Stimulated activated CD4-positive, alpha-beta T cell treated with anti-CD3 and anti-CD28 coated beads, Interleukin-1b, Interleukin-23, amount 100 ng/mL, for 1 hour (primary cell): ENCODE measurements around the gene SLC26A8.
"Not testable (repeated sequence)": the region's sequence is repeated elsewhere in the genome, so short reads cannot be mapped to it uniquely, and the experiment has no call there.

ENCODE experiments used
- DNase-seq, 2 donors: peaks; one replicate each; pipeline ENCODE4 v3.0.0-alpha.2; 2020; ENCODE audit warnings: low read depth in 2 of 2

Gene SLC26A8

DNA sequence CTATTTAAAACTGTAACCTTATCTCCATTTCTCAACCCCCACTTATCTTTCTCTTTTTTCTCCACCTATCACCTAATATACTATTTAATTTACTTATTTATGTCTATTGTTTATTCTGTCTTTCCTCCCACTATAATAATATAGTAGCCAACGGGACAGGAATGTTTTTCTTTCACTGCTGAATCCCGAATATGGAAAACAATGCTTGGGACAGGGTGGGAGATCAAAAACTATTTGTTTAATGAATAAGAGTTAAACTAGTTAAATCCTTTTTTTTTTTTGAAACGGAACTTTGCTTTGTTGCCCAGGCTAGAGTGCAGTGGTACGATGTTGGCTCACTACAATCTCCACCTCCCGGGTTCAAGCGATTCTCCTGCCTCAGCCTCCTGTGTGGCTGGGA lies 109.9 kb downstream of the SLC26A8 start:
- DNase-seq: no peak

- DNase-seq: no peak
These were observed 112.4 kb downstream of the SLC26A8 start for GRCh38 chr6:35911871-35912653.

- DNase-seq: not testable (repeated sequence)
These were observed 114.9 kb downstream of the SLC26A8 start for GRCh38 chr6:35909571-35909970.

DNA sequence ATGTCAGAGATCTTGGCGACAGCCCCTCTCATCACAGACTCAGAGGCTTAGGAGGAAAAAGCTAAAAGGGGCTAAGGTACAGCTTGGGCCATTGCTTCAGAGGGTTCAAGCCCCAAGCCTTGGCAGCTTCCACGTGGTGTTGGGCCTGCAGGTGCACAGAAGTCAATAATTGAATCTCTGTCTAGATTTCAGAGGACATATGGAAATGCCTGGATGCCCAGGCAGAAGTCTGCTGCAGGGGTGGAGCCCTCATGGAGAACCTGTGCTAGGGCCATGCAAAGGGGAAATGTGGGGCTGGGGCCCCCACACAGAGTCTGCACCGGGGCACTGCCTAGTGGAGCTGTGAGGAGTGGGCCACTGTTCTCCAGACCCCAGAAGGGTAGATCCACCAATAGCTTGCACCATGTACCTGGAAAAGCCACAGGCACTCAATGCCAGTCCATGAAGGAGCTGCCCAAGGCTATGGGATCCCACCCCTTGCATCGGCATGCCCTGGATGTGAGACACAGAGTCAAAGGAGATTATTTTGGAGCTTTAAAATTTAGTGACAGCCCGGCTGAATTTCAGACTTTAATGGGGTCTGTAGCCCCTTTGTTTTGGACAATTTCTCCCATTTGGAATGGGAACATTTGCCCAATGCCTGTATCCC lies 115.6 kb downstream of the SLC26A8 start:
- DNase-seq: not testable (repeated sequence)

GRCh38 chr6:35907750-35908149 lies 116.7 kb downstream of the SLC26A8 start:
- no peak for DNase-seq

DNA sequence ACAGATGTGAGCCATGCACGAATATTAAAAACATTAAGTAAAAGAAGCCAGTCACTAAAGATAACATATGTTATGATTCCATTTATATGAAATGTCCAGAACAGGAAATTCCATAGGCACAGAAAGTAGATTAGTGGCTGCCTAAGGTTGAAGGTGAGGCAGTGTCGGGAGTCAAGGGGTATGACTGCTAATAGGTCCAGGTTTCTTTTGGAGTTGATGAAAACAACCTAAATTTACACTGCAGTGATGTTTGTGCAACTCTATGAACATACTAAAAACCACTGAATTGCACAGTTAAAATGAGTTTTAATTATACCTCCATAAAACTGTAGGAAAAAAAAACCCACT lies 118.0 kb downstream of the SLC26A8 start:
- no peak for DNase-seq

- DNase-seq: no peak
These were observed 118.5 kb downstream of the SLC26A8 start for GRCh38 chr6:35905841-35906498.

GRCh38 chr6:35905141-35905785 lies 119.2 kb downstream of the SLC26A8 start:
- no peak for DNase-seq

DNA sequence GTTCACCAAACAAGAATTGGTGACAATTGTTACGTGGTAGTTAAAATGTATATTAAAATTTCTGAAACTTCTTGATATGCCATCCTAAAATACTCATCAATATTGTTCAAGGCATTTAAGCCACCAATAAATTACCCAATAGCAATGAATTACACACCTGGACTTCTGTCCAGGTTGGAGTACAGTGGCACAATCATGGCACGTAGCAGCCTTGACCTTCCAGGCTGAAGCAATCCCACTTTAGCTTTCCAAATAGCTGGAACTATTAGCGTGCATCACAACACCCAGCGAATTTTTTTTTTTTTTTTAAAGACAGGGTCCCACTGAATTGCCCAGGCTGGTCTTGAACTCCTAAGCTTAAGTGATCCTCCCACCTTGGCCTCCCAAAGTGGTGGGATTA lies 120.8 kb downstream of the SLC26A8 start:
- no peak for DNase-seq

GRCh38 chr6:35900448-35900847 lies 124.0 kb downstream of the SLC26A8 start:
- no peak for DNase-seq

DNA sequence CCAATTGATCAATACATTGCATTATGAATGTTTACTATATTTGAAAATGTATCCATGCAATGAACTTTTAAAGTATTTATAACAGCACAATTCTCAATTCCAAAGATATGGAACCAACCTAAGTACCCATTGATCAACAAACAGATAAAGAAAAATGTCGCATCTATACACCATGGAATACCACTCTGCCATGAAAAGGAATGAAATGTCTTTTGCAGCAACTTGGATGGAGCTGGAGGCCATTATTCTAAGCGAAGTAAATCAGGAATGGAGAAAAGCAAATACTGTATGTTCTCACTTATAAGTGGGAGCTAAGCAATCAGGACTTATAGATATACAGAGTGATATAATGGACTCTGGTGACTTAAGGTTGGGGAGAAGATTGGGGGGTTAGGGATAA lies 126.4 kb downstream of the SLC26A8 start:
- no peak for DNase-seq

- DNase-seq: no peak
These were observed 127.0 kb downstream of the SLC26A8 start for GRCh38 chr6:35897486-35897885.

DNA sequence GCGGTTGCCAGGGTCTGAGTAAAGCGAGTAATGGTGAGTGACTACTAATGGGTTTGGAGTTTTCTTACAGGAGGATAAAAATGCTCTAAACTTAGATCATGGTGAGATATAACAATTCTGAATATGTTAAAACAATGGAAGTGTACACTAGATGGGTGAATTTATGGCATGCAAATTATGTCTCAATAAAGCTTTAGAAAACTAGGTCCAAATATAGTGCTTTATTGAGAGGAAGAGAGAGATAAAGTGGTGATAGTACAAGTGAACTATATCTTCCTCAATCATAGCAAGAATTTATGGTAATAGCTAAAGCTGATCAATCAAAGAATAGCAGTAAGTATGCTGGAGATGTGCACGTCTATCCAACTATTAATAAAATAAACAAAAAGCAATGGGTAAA lies 127.4 kb downstream of the SLC26A8 start:
- no peak for DNase-seq

DNA sequence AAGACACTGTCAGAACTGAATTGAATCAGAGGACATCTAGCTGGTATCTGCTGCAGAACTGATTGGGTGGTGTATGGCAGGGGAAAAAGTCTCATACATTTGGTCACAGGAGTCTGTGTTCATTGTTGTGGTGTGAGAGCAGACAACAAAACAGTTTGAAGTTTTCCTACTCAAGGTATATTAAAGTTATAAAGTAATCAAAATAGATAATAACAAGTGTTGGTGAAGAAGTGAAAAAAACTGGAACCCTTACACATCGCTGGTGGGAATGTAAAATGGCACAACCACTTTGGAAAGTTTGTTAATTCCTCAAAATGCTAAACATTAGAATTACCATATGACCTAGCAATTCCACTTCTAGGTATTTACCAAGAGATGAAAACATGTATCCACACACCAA lies 128.2 kb downstream of the SLC26A8 start:
- DNase-seq: no peak

GRCh38 chr6:35895560-35895959 lies 128.9 kb downstream of the SLC26A8 start:
- no peak for DNase-seq

DNA sequence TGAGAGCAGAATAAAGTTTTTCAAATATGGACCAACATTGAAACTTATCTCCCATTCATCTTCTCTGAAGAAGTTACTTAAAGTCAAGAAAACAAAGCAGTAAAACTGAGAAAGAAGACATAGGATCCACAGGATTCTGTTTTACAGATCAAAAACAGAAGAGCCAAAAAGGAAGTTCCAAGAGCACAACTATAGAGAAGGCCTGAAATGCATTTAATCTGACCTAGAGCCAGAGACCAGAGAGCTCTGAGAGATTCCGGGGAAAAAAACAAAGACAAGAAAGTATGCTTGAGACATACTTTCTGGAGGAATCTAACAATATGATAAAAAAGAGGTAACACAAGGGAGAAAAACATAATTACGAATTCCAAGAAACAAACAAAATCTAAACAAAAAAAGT lies 129.7 kb downstream of the SLC26A8 start:
- no peak for DNase-seq
